Adipocyte (in vitro differentiated cells): ENCODE results near the gene BCL2.

ENCODE experiments used
- DNase-seq: peaks from one replicate; pipeline ENCODE4 v3.0.0-alpha.2; 2015; ENCODE audit warnings: low read depth
- H3K27me3 ChIP-seq: replicated peaks from 2 replicates; pipeline ENCODE4 v1.7.0; 2013; ENCODE audit warnings: mild to moderate bottlenecking, low read length, moderate library complexity; ENCODE audit not compliant: control insufficient read depth, insufficient read depth
- H3K36me3 ChIP-seq: 2 replicates; pipeline ENCODE4 v1.7.0; 2013; ENCODE audit warnings: low read length, mild to moderate bottlenecking, moderate library complexity; ENCODE audit not compliant: control insufficient read depth, insufficient read depth, severe bottlenecking
- H3K4me1 ChIP-seq: 2 replicates; pipeline ENCODE4 v1.7.0; 2013; ENCODE audit warnings: mild to moderate bottlenecking, low read length, moderate library complexity; ENCODE audit not compliant: control insufficient read depth, insufficient read depth
- H3K4me3 ChIP-seq: 2 replicates; pipeline ENCODE4 v1.7.0; 2013; ENCODE audit warnings: mild to moderate bottlenecking, low read length, moderate library complexity
- H3K9ac ChIP-seq: 2 replicates; pipeline ENCODE4 v1.7.0; 2013; ENCODE audit warnings: mild to moderate bottlenecking, low read length, moderate library complexity
- H3K9me3 ChIP-seq: 2 replicates; pipeline ENCODE4 v1.7.0; 2013; ENCODE audit warnings: mild to moderate bottlenecking, low read length, moderate library complexity; ENCODE audit not compliant: control insufficient read depth

BCL2 gene

GRCh38 chr18:63087421-63088230, 231.9 kb downstream of the BCL2 start:
- peaks cover 20% of the 10 kb centered on the region for H3K27me3 ChIP-seq
- peaks cover 6% of the 10 kb centered on the region for H3K4me1 ChIP-seq
- H3K36me3 ChIP-seq: no peaks in the 10 kb centered on the region
- no peak overlapping the region for H3K9ac ChIP-seq
- no peak overlapping the region for H3K4me3 ChIP-seq
- H3K9me3 ChIP-seq: no peaks in the 10 kb centered on the region
- DNase-seq: no peak

GRCh38 chr18:63085611-63086010, 234.0 kb downstream of the BCL2 start:
- no peak for DNase-seq
- Histone ChIP-seq H3K36me3 (no peaks in the 10 kb centered on the region), H3K9ac (no peak overlapping the region), H3K27me3 (peaks cover 16% of the 10 kb centered on the region), H3K4me3 (no peak overlapping the region), H3K9me3 (no peaks in the 10 kb centered on the region), H3K4me1 (peaks cover 6% of the 10 kb centered on the region)

- H3K9ac ChIP-seq: no peak overlapping the region
- H3K36me3 ChIP-seq: no peaks in the 10 kb centered on the region
- peaks cover 9% of the 10 kb centered on the region for H3K9me3 ChIP-seq
- H3K4me3 ChIP-seq: no peak overlapping the region
- peaks cover 6% of the 10 kb centered on the region for H3K4me1 ChIP-seq
- H3K27me3 ChIP-seq: peaks cover 6% of the 10 kb centered on the region
- DNase-seq: no peak
Observed at GRCh38 chr18:63084219-63084618, 235.3 kb downstream of the BCL2 start.

- Histone ChIP-seq H3K9ac (no peak overlapping the region), H3K4me3 (no peak overlapping the region), H3K27me3 (no peaks in the 10 kb centered on the region), H3K4me1 (peaks cover 6% of the 10 kb centered on the region), H3K9me3 (peaks cover 16% of the 10 kb centered on the region), H3K36me3 (no peaks in the 10 kb centered on the region)
- DNase-seq: no peak
Observed at GRCh38 chr18:63083555-63083954, 236.0 kb downstream of the BCL2 start.

GRCh38 chr18:63083020-63083531, 236.5 kb downstream of the BCL2 start:
- Histone ChIP-seq H3K4me1 (peaks cover 6% of the 10 kb centered on the region), H3K36me3 (no peaks in the 10 kb centered on the region), H3K9ac (no peak overlapping the region), H3K27me3 (no peaks in the 10 kb centered on the region), H3K9me3 (peaks cover 18% of the 10 kb centered on the region), H3K4me3 (no peak overlapping the region)
- no peak for DNase-seq

GRCh38 chr18:63082366-63083019, 237.1 kb downstream of the BCL2 start:
- Histone ChIP-seq H3K36me3 (no peaks in the 10 kb centered on the region), H3K4me1 (peaks cover under 1% of the 10 kb centered on the region), H3K27me3 (no peaks in the 10 kb centered on the region), H3K4me3 (no peak overlapping the region), H3K9ac (no peak overlapping the region), H3K9me3 (peaks cover 18% of the 10 kb centered on the region)
- DNase-seq: no peak

GRCh38 chr18:63079114-63079513, 240.5 kb downstream of the BCL2 start:
- DNase-seq: no peak
- Histone ChIP-seq H3K4me3 (no peak overlapping the region), H3K36me3 (no peaks in the 10 kb centered on the region), H3K27me3 (no peaks in the 10 kb centered on the region), H3K9me3 (peaks cover 18% of the 10 kb centered on the region), H3K9ac (no peak overlapping the region), H3K4me1 (peaks cover 5% of the 10 kb centered on the region)

GRCh38 chr18:63078471-63078870, 241.1 kb downstream of the BCL2 start:
- peaks cover 18% of the 10 kb centered on the region for H3K9me3 ChIP-seq
- no peak overlapping the region for H3K4me3 ChIP-seq
- no peak overlapping the region for H3K9ac ChIP-seq
- H3K27me3 ChIP-seq: no peaks in the 10 kb centered on the region
- H3K4me1 ChIP-seq: peaks cover 5% of the 10 kb centered on the region
- no peaks in the 10 kb centered on the region for H3K36me3 ChIP-seq
- no peak for DNase-seq

- no peaks in the 10 kb centered on the region for H3K36me3 ChIP-seq
- H3K9ac ChIP-seq: peak overlapping the region; percentile 71
- no peaks in the 10 kb centered on the region for H3K27me3 ChIP-seq
- peak overlapping the region; percentile 85 for H3K4me3 ChIP-seq
- H3K9me3 ChIP-seq: peaks cover 16% of the 10 kb centered on the region
- peak; percentile 81 for DNase-seq
- peaks cover 5% of the 10 kb centered on the region for H3K4me1 ChIP-seq
Observed at GRCh38 chr18:63074981-63075404, 244.6 kb downstream of the BCL2 start.

- Histone ChIP-seq H3K4me1 (peaks cover 5% of the 10 kb centered on the region), H3K9me3 (peaks cover under 1% of the 10 kb centered on the region), H3K36me3 (no peaks in the 10 kb centered on the region), H3K27me3 (no peaks in the 10 kb centered on the region), H3K9ac (no peak overlapping the region), H3K4me3 (no peak overlapping the region)
- no peak for DNase-seq
Observed at GRCh38 chr18:63073481-63073880, 246.1 kb downstream of the BCL2 start.
